A549 (cell line): ENCODE data around the gene HTRA1. TPM values are rescaled to one million over a fixed set of nuclear protein-coding genes. Genes with fewer than 3 reads are reported as not detected.

Experiments used
- ATAC-seq, 2 experiments: fragments of 200-7000 bp in 1 of 2; fragments of >200 bp in 1 of 2; cut with Nextera tagmentation in 1 of 2; cut with Tn5 transposase in 1 of 2; 3 replicates each; pipeline versions ENCODE4 v1.8.0 to v1.9.1; 2018 to 2020; ENCODE audit warnings: mild to moderate bottlenecking in 1 of 2, moderate library complexity in 1 of 2
- CTCF ChIA-PET: fragments of 300-600 bp; sonication (Branson Sonifier 250); formaldehyde crosslinking; extraction: SDS; loops from one replicate; lab custom pipeline; 2021; ENCODE audit warnings: antibody characterized with exemption, inconsistent platforms; lab: Yijun Ruan, JAX
- POLR2A ChIA-PET: fragments of 350-600 bp; formaldehyde crosslinking; extraction: SDS; loops from one replicate; lab custom pipeline; 2021; ENCODE audit warnings: antibody characterized with exemption, inconsistent platforms; lab: Yijun Ruan, JAX
- DNase-seq, 2 experiments: peaks; one replicate each; pipeline versions ENCODE4 v3.0.0 to v3.0.0-alpha.2; 2011 to 2016; ENCODE audit warnings: low read depth in 1 of 2, low spot score in 1 of 2
- FAIRE-seq: peaks from 2 replicates; lab custom pipeline; 2011; peaks lifted over from hg19 to GRCh38; lab: Jason Lieb, UNC
- H3K27ac ChIP-seq, 2 experiments: fragments of >200 bp; sonication (Bioruptor Twin); formaldehyde crosslinking; 3 replicates each; pipeline ENCODE4 v1.5.1; 2016 to 2017
- H3K4me1 ChIP-seq: fragments of >200 bp; sonication (Bioruptor Twin); formaldehyde crosslinking; 3 replicates; pipeline ENCODE4 v1.6.1; 2016
- H3K4me2 ChIP-seq: fragments of >200 bp; sonication (Bioruptor Twin); formaldehyde crosslinking; 3 replicates; pipeline ENCODE4 v1.6.1; 2016
- H3K4me3 ChIP-seq: fragments of >200 bp; sonication (Bioruptor Twin); formaldehyde crosslinking; 3 replicates; pipeline ENCODE4 v1.5.1; 2016
- H3K9me3 ChIP-seq: fragments of >200 bp; sonication (Bioruptor Twin); formaldehyde crosslinking; 3 replicates; pipeline ENCODE4 v1.6.1; 2016
- EHF ChIP-seq: fragments of 250-450 bp; sonication (Bioruptor Pico); IDR thresholded peaks from 2 replicates; pipeline ENCODE4 v1.5.0; 2020; ENCODE audit warnings: mild to moderate bottlenecking
- EP300 ChIP-seq, 2 experiments: fragments of >200 bp; sonication (Bioruptor Twin); formaldehyde crosslinking; IDR thresholded peaks; 2 replicates in 1 of 2; 3 replicates in 1 of 2; pipeline ENCODE4 v1.6.1; 2016 to 2017
- FOSB ChIP-seq: fragments of 250-450 bp; sonication (Bioruptor Pico); IDR thresholded peaks from 2 replicates; pipeline ENCODE4 v1.5.0; 2020; ENCODE audit warnings: mild to moderate bottlenecking, moderate library complexity
- FOSL2 ChIP-seq, 2 experiments: fragments of 450-650 bp in 1 of 2; fragments of >200 bp in 1 of 2; sonication (Bioruptor Twin) in 1 of 2; formaldehyde crosslinking; IDR thresholded peaks; 2 replicates each; pipeline versions ENCODE4 v1.5.0 to v1.6.1; 2016 to 2020; ENCODE audit warnings: mild to moderate bottlenecking in 1 of 2, moderate library complexity in 1 of 2
- HDAC2 ChIP-seq: fragments of 200-600 bp; sonication (generic); IDR thresholded peaks from 2 replicates; pipeline ENCODE4 v1.6.1; 2016
- HES2 ChIP-seq: fragments of >200 bp; sonication (Bioruptor Twin); formaldehyde crosslinking; IDR thresholded peaks from 2 replicates; pipeline ENCODE4 v1.6.1; 2016
- HOXB13 ChIP-seq: fragments of 250-450 bp; sonication (Bioruptor Pico); IDR thresholded peaks from 2 replicates; pipeline ENCODE4 v1.5.0; 2020; ENCODE audit warnings: low read depth, mild to moderate bottlenecking, moderate library complexity
- KDM1A ChIP-seq: fragments of 200-600 bp; sonication (generic); IDR thresholded peaks from 2 replicates; pipeline ENCODE4 v1.6.1; 2016; ENCODE audit warnings: low read depth, mild to moderate bottlenecking
- MAFK ChIP-seq: fragments of 450-650 bp; IDR thresholded peaks from 2 replicates; pipeline ENCODE4 v1.6.1; 2014; ENCODE audit not compliant: partially characterized antibody
- MAX ChIP-seq: IDR thresholded peaks from 2 replicates; pipeline ENCODE4 v1.6.1; 2012
- MYC ChIP-seq: IDR thresholded peaks from 2 replicates; pipeline ENCODE4 v1.6.1; 2012; ENCODE audit warnings: mild to moderate bottlenecking, inconsistent platforms, low read length, improper control_type of control experiment, borderline replicate concordance
- NFE2L2 ChIP-seq: fragments of 150-350 bp; conservative IDR thresholded peaks from 2 replicates; pipeline ENCODE4 v1.6.1; 2014; ENCODE audit warnings: low read length
- NR3C1 ChIP-seq: fragments of >200 bp; sonication (Bioruptor Twin); formaldehyde crosslinking; IDR thresholded peaks from 3 replicates; pipeline ENCODE4 v1.6.1; 2017
- PBX3 ChIP-seq: IDR thresholded peaks from 2 replicates; pipeline ENCODE4 v1.6.1; 2012
- RFX5 ChIP-seq: fragments of 450-650 bp; IDR thresholded peaks from 2 replicates; pipeline ENCODE4 v1.7.1; 2014; ENCODE audit warnings: antibody characterized with exemption, mild to moderate bottlenecking, moderate library complexity
- TFCP2L1 ChIP-seq: fragments of 250-450 bp; sonication (Bioruptor Pico); IDR thresholded peaks from 2 replicates; pipeline ENCODE4 v1.5.0; 2021; ENCODE audit warnings: mild to moderate bottlenecking
- TP53 ChIP-seq: fragments of 250-450 bp; sonication (Bioruptor Pico); IDR thresholded peaks from 2 replicates; pipeline ENCODE4 v1.5.0; 2021; ENCODE audit warnings: mild to moderate bottlenecking, moderate library complexity
- ZSCAN20 ChIP-seq: fragments of 250-450 bp; sonication (Bioruptor Pico); IDR thresholded peaks from 2 replicates; pipeline ENCODE4 v1.8.0; 2022; ENCODE audit warnings: mild to moderate bottlenecking, moderate library complexity
- WGBS: methylation state at CpG from one replicate; pipeline ENCODE4 v1.1.6; 2017; ENCODE audit errors: missing lambda C conversion rate; 5-methylcytosine and 5-hydroxymethylcytosine counted together
- polyA plus RNA-seq, 4 experiments: library from polyadenylated mRNA; depleted of rRNA in 3 of 4; stranded (reverse); fragments of >200 nt; fragmentation: RNase III in 1 of 4; extraction: RNeasy Plus Mini Kit Qiagen cat#74134 plus additional on column Dnase treatment in 1 of 4; gene quantifications; 2 replicates in 3 of 4; 3 replicates in 1 of 4; pipeline ENCODE4 v1.2.3, GENCODE V29; 2011 to 2017

Gene HTRA1
- polyA plus RNA-seq, 2 of the 4 experiments (the other 2 are of a cell fraction) = 50.7 to 65.6 TPM

- ATAC-seq (no peak), FAIRE-seq (no peak), DNase-seq (no peak)
- H3K27ac ChIP-seq = no peak overlapping the region
- no peak for TF ChIP-seq EP300 (IDR thresholded peaks at IDR 0.05)
- TF ChIP-seq HOXB13 = no peak
- TF ChIP-seq MAFK = no peak
- no peak for TF ChIP-seq PBX3
- no peak for TF ChIP-seq TFCP2L1
- TF ChIP-seq HDAC2 = no peak
- no peak for TF ChIP-seq NFE2L2
- H3K4me2 ChIP-seq = no peak overlapping the region
- no peaks in the 10 kb centered on the region for H3K9me3 ChIP-seq
- CTCF ChIA-PET = interaction anchor here (2.0 to 2.9 kb wide), 2 partner anchors 14 to 116 kb away, joined by 9 to 18 read pairs; no protein-coding TSS in a partner anchor
- peaks cover 11% of the 10 kb centered on the region for H3K4me1 ChIP-seq
- POLR2A ChIA-PET = no interaction called here
- no peak overlapping the region for H3K4me3 ChIP-seq
- 87% methylated on average over 4 of the region's 4 CpGs for WGBS
Observed at GRCh38 chr10:122449153-122449552, 12.2 kb upstream of the HTRA1 start.

- CTCF ChIA-PET = interaction anchor here (0.6 to 2.9 kb wide), 4 partner anchors 16 to 1115 kb away, joined by 3 to 18 read pairs (median 10); no protein-coding TSS in a partner anchor
- WGBS = 75% methylated on average over 14 of the region's 14 CpGs
- H3K4me3 ChIP-seq = no peak overlapping the region
Observed at GRCh38 chr10:122450353-122450990, 10.9 kb upstream of the HTRA1 start.

GRCh38 chr10:122454071-122454470, 7.3 kb upstream of the HTRA1 start:
- H3K27ac ChIP-seq = no peak overlapping the region
- FAIRE-seq (no peak), ATAC-seq (no peak), DNase-seq (no peak)
- ChIA-PET POLR2A (no interaction called here), CTCF (interaction anchor here (0.9 to 2.2 kb wide), 2 partner anchors 45 to 155 kb away, joined by 3 to 10 read pairs; no protein-coding TSS in a partner anchor)
- no peak overlapping the region for H3K4me3 ChIP-seq
- H3K4me1 ChIP-seq = peaks cover 7% of the 10 kb centered on the region
- TF ChIP-seq MAX = no peak
- TF ChIP-seq EHF (CRISPR knock-in tag) = no peak
- no peak for TF ChIP-seq RFX5
- H3K4me2 ChIP-seq = no peak overlapping the region
- no peaks in the 10 kb centered on the region for H3K9me3 ChIP-seq
- 78% methylated on average over 3 of the region's 3 CpGs for WGBS

More at GRCh38 chr10:122450353-122450990, 10.9 kb upstream of the HTRA1 start:
- no peaks in the 10 kb centered on the region for H3K9me3 ChIP-seq
- H3K27ac ChIP-seq = 0 out of 6 replicates have a peak overlapping the region, but pooled peaks of 1 of the 2 experiments have one; percentile 8
- no peak for ATAC-seq
- H3K4me1 ChIP-seq = peaks cover 11% of the 10 kb centered on the region
- no peak for TF ChIP-seq TFCP2L1
- TF ChIP-seq, all 56 proteins: peak for 0
- no peak for FAIRE-seq
- DNase-seq = no peak
- POLR2A ChIA-PET = no interaction called here
- 0 out of 3 replicates have a peak overlapping the region, but pooled peaks have one; percentile 20 for H3K4me2 ChIP-seq

- 73% methylated on average over 7 of the region's 7 CpGs for WGBS
- Histone ChIP-seq H3K9me3 (no peaks in the 10 kb centered on the region), H3K4me3 (no peak within 1 kb of the TSS), H3K4me1 (peaks cover 7% of the 10 kb centered on the region), H3K4me2 (no peak within 1 kb of the TSS), H3K27ac (no peak within 1 kb of the TSS)
- FAIRE-seq (no peak), ATAC-seq (no peak; a peak in 1 of 6 replicates), DNase-seq (no peak)
- TF ChIP-seq TP53 (CRISPR knock-in tag) = no peak
- TF ChIP-seq MYC = no peak
- no peak for TF ChIP-seq HES2
- no peak for TF ChIP-seq FOSL2 (IDR thresholded peaks at IDR 0.05)
- no peak for TF ChIP-seq FOSL2 (CRISPR knock-in tag; IDR thresholded peaks at IDR 0.05)
- TF ChIP-seq FOSB (CRISPR knock-in tag) = no peak
- TF ChIP-seq NR3C1 = no peak
- TF ChIP-seq KDM1A = no peak
- no peak for TF ChIP-seq ZSCAN20 (CRISPR knock-in tag)
- CTCF ChIA-PET = interaction anchor here (0.6 to 2.2 kb wide), 5 partner anchors 14 to 187 kb away, joined by 3 to 10 read pairs (median 4); no protein-coding TSS in a partner anchor
- POLR2A ChIA-PET = no interaction called here
Observed at GRCh38 chr10:122454603-122455080, 6.7 kb upstream of the HTRA1 start, which contains the start of gene ARMS2. ARMS2 (plus strand) TSS chr10:122454653; CDS start chr10:122454728, 75 bp downstream.
